LNCaP clone FGC (cell line): ENCODE results near the gene PCED1A.

ENCODE experiments used
- DNase-seq: peaks from one replicate; pipeline ENCODE4 v3.0.0-alpha.2; 2011; ENCODE audit warnings: low read depth
- H3K4me3 ChIP-seq: 2 replicates; pipeline ENCODE4 v1.5.1; 2011; ENCODE audit warnings: mild to moderate bottlenecking, low read depth, low read length, control low read depth
- TF ChIP-seq, protein P1 (sequence below): IDR thresholded peaks from 2 replicates; pipeline ENCODE4 v1.5.1; 2012; ENCODE audit warnings: mild to moderate bottlenecking; ENCODE audit not compliant: control insufficient read depth, insufficient read depth; ENCODE audit errors: extremely low read depth

Gene PCED1A

DNA sequence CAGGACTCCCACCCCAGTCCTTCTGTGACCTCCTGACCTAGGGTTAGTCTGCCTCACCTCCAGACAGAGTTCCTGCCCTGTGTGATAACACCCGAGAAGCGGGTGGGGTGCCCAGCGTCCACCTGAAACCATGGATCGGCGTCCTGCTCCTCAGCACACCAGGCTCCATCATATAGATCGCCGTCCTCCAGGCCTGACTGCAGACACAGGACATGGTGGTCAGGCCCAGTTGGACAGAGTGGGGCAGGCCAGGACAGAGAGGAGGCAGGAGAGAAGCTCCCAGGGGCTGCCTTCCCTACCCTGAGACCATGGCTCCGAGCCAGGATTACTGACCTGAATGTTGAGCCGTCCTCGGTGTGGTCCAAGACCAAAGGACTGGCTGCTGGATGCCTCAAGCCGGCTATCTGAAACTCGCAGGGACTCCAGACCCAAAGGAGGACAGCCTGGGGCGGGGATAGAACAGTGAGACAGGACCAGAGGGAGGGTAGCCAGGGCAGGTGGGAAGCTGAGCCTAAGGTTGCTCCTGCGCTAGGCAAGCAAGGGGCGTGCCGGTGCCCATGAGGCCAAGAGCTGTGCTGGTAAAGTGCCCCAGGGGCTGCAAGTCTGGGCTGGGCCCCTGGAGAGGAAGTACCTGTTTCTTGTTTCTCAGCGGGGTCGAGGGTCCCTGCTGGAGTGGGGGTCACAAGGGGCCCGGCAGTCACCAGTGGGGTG is 42.2 kb downstream of the PCED1A start:
- H3K4me3 ChIP-seq, result no peak overlapping the region
- no peak for DNase-seq
- TF ChIP-seq, protein P1, sequence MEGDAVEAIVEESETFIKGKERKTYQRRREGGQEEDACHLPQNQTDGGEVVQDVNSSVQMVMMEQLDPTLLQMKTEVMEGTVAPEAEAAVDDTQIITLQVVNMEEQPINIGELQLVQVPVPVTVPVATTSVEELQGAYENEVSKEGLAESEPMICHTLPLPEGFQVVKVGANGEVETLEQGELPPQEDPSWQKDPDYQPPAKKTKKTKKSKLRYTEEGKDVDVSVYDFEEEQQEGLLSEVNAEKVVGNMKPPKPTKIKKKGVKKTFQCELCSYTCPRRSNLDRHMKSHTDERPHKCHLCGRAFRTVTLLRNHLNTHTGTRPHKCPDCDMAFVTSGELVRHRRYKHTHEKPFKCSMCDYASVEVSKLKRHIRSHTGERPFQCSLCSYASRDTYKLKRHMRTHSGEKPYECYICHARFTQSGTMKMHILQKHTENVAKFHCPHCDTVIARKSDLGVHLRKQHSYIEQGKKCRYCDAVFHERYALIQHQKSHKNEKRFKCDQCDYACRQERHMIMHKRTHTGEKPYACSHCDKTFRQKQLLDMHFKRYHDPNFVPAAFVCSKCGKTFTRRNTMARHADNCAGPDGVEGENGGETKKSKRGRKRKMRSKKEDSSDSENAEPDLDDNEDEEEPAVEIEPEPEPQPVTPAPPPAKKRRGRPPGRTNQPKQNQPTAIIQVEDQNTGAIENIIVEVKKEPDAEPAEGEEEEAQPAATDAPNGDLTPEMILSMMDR, result no peak

DNA sequence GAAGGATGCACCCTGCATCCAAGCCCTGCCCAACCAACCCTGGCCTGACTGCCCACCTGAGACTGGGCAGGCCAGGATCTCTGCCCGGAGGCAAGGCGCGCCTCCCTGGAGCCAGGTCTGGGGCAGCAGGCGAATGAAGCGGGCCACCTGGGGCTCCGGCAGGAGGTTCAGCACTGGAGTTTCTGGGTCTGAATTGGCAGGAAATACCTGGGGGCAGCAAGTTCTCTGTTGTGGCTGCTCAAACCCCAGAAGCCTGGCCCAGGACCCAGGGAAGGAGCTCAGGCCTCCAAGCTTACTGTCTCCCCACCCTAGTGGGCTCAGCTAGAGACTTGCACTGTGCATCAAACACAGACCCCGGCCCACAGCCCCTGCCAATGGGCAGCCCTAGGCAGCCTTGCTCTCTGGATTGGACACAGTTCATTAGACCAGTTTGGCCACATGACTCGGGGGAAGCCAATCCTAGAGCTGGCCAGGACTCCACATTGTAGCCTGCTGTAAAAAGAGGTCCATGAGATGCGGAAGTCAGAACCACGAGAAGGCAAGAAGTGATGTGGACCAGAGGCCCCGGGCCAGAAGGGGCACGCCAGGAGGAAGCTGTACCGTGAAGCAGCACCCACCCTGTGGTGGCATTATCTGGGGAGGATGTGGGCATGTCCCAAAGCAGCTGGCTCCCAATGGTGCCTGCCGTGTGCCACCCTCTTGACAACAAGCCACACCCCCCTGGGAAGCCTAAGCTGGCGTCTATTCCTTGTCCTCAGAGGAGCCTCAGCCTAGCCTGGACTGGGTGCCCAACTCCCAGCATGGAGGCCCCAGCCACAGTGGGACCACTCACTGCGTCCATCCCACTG is 43.1 kb downstream of the PCED1A start:
- TF ChIP-seq, protein P1, result no peak
- no peak for DNase-seq
- no peak overlapping the region for H3K4me3 ChIP-seq

DNA sequence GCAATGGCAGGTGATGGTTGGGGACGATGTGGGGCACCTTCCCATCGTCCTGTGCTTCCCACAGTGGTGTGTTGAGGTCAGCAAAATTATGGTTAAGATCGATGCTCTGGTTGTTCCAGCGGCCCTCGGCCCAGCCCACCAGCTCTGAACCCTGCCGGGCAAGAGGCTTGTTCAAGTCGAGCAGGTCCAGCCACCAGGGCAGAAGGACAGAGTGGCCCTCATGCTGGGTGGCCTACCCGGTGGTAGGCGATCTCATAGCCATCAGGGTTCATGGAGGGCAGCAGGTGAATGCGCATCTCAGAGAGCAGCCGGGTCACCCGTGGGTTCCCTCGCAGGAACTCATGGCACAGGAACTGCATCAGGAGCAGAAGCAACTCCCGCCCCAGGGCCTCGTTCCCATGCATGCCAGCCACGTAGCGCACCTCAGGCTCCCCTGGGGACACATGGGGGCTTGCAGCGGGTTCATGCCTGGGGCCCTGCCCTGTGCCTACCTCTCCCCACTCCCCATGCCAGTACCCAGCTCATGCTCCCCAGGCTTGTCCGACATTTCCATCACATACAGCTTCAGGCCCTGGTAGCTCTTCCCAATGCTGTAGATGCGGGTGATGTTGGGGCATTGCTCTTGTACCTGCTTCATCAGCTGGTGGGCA is 44.3 kb downstream of the PCED1A start:
- no peak for DNase-seq
- H3K4me3 ChIP-seq, result no peak overlapping the region
- TF ChIP-seq, protein P1, result no peak

DNA sequence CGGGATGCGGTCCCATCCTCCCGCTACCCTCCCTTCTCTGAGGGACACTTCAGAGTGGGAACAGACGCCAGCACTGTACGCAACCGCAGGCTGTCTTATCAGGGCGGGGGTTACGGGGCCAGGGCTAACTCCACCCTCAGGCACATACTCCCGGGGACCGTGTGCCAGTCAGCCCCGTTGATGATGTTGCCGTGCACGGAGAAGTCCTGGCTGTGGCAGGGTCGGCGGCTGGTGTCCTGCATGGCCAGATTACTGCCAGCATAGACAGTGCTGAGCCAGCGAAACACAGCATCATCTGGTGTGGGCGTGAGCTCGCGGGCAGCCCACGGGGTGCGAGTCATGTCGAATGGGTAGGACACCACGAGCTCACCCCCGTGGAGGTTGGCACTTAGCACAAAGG is 45.0 kb downstream of the PCED1A start:
- H3K4me3 ChIP-seq, result no peak overlapping the region
- TF ChIP-seq, protein P1, result no peak
- no peak for DNase-seq

DNA sequence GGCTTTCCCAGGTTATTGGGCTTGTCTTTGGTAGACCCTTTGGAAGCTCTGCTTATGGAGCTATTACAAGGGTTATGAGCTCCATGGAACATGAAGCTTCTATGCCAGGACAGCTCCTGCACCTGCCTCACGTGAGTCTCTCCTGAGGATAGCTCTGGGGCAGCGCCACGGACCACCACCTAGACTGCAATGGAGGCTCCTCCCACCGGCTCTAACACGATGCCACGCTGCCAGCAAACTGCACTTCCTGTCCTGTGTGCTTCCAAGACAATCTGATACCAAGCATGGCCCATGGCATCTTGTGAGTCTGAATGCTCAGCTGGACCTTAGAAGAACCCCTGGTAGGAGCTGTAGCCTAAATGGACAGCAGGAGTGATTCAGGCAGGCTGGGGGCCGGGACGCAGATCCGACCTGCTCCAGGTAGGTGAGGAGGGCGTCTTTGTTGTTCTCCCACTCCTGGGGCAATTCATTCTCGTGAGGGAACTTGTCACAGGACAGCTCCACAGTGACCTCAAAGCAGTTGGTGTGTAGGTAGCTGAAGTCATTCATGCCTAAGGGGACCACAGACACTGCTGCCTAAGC is 45.5 kb downstream of the PCED1A start:
- DNase-seq, result no peak
- TF ChIP-seq, protein P1, result no peak
- H3K4me3 ChIP-seq, result no peak overlapping the region

DNA sequence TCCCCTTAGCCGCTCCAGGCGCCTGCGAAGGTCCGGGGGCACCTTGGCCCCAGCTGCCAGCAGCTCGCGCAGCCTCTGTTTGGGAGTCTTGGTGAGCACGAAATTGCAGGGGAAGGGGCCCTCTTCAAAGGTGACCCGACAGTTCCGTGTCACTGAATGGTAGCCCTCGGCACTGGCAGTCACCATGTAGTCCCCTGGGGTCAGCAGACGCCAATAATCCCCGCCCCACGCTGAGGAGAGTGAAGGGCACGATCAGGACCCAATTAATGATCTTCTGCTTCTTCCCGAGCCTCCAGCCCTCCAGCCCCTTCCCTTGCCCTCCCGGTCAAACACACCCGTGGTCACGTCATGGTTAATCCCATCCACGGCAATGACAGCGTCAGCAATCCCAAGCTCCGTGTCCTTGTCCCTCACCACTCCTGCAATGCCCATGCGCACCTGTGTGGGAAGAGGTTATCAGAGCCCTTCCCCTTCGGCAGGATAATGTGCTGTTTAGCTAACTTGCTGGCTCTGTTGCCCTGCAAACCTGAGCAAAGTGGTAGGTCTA is 46.2 kb downstream of the PCED1A start:
- no peak overlapping the region for H3K4me3 ChIP-seq
- no peak for DNase-seq
- TF ChIP-seq, protein P1, result no peak
